SHP77 treated with DMSO at 0.1 percent for 48 hours (cell line): Measurements from ENCODE around the gene HUS1.
"Not testable (repeated sequence)": the region's sequence is repeated elsewhere in the genome, so short reads cannot be mapped to it uniquely, and the experiment has no call there.

ENCODE experiments used
- DNase-seq: peaks from one replicate; lab custom pipeline; 2025; lab: John Stamatoyannopoulos, UW

The HUS1 gene

GRCh38 chr7:47944536-47945260, 34.7 kb downstream of the HUS1 start:
- DNase-seq, result no peak

GRCh38 chr7:47943676-47944474, 35.5 kb downstream of the HUS1 start:
- DNase-seq, result no peak

- not testable (repeated sequence) for DNase-seq
These were observed 36.8 kb downstream of the HUS1 start for GRCh38 chr7:47942651-47943050.

- no peak for DNase-seq
These were observed 37.3 kb downstream of the HUS1 start for GRCh38 chr7:47942132-47942531.

GRCh38 chr7:47941136-47941844, 38.1 kb downstream of the HUS1 start:
- no peak for DNase-seq

GRCh38 chr7:47940088-47941013, 39.1 kb downstream of the HUS1 start:
- no peak for DNase-seq

- DNase-seq, result no peak
These were observed 39.9 kb downstream of the HUS1 start for GRCh38 chr7:47939425-47940036.

- DNase-seq, result no peak
These were observed 40.7 kb downstream of the HUS1 start for GRCh38 chr7:47938574-47939165.

GRCh38 chr7:47937711-47938573, 41.5 kb downstream of the HUS1 start:
- no peak for DNase-seq

- DNase-seq, result no peak
These were observed 42.2 kb downstream of the HUS1 start for GRCh38 chr7:47937065-47937687.

- no peak for DNase-seq
These were observed 43.1 kb downstream of the HUS1 start for GRCh38 chr7:47936323-47936722.

- DNase-seq, result no peak
These were observed 44.1 kb downstream of the HUS1 start for GRCh38 chr7:47935336-47935735.

GRCh38 chr7:47934831-47935230, 44.6 kb downstream of the HUS1 start:
- no peak for DNase-seq

- no peak for DNase-seq
These were observed 46.2 kb downstream of the HUS1 start for GRCh38 chr7:47933215-47933614.

GRCh38 chr7:47932466-47933037, 46.9 kb downstream of the HUS1 start:
- DNase-seq, result no peak

GRCh38 chr7:47932016-47932415, 47.4 kb downstream of the HUS1 start:
- no peak for DNase-seq

- no peak for DNase-seq
These were observed 48.1 kb downstream of the HUS1 start for GRCh38 chr7:47931005-47932004.

- DNase-seq, result no peak
These were observed 55.1 kb downstream of the HUS1 start for GRCh38 chr7:47924266-47924665.
